H9 (cell line): Measurements from ENCODE around the gene PHF21B. TPM values are rescaled to one million over a fixed set of nuclear protein-coding genes. Genes with fewer than 3 reads are reported as not detected.

Experiments used
- DNase-seq: peaks from one replicate; pipeline ENCODE4 v3.0.0-alpha.2; 2017
- H2AFZ ChIP-seq: one replicate; pipeline ENCODE4 v1.6.1; 2013; ENCODE audit warnings: mild to moderate bottlenecking, low read length, control low read depth, moderate library complexity
- H2AK5ac ChIP-seq: 2 replicates; pipeline ENCODE4 v1.6.1; 2013; ENCODE audit warnings: low read length, control low read depth, mixed read lengths; ENCODE audit not compliant: insufficient read length
- H2BK120ac ChIP-seq: one replicate; pipeline ENCODE4 v1.6.1; 2013; ENCODE audit warnings: low read depth, mild to moderate bottlenecking, low read length, control low read depth, inconsistent platforms; ENCODE audit not compliant: poor library complexity, severe bottlenecking
- H2BK12ac ChIP-seq: 2 replicates; pipeline ENCODE4 v1.6.1; 2013; ENCODE audit warnings: low read length, control low read depth, mixed read lengths, low read depth; ENCODE audit not compliant: insufficient read length
- H2BK15ac ChIP-seq: 2 replicates; pipeline ENCODE4 v1.6.1; 2013; ENCODE audit warnings: low read depth, low read length, control low read depth
- H2BK20ac ChIP-seq: one replicate; pipeline ENCODE4 v1.6.1; 2013; ENCODE audit warnings: low read depth, mild to moderate bottlenecking, low read length, control low read depth, inconsistent platforms; ENCODE audit not compliant: poor library complexity, severe bottlenecking
- H2BK5ac ChIP-seq: 2 replicates; pipeline ENCODE4 v1.6.1; 2013; ENCODE audit warnings: low read length, control low read depth, mixed read lengths; ENCODE audit not compliant: insufficient read length
- H3K14ac ChIP-seq: 2 replicates; pipeline ENCODE4 v1.6.1; 2013; ENCODE audit warnings: low read length, control low read depth; ENCODE audit not compliant: insufficient read depth
- H3K18ac ChIP-seq: 2 replicates; pipeline ENCODE4 v1.6.1; 2013; ENCODE audit warnings: low read depth, mild to moderate bottlenecking, mixed read lengths, low read length, control low read depth; ENCODE audit not compliant: insufficient read length
- H3K23ac ChIP-seq: 2 replicates; pipeline ENCODE4 v1.6.1; 2013; ENCODE audit warnings: low read length, control low read depth, mixed read lengths, low read depth; ENCODE audit not compliant: insufficient read length
- H3K23me2 ChIP-seq: 2 replicates; pipeline ENCODE4 v1.6.1; 2013; ENCODE audit warnings: low read depth, mild to moderate bottlenecking, mixed read lengths, low read length, control low read depth; ENCODE audit not compliant: insufficient read length, poor library complexity, severe bottlenecking
- H3K27ac ChIP-seq: 2 replicates; pipeline ENCODE4 v1.5.1; 2013; ENCODE audit warnings: low read length, control low read depth, mixed read lengths, low read depth; ENCODE audit not compliant: insufficient read length
- H3K27me3 ChIP-seq: 2 replicates; pipeline ENCODE4 v1.6.1; 2013; ENCODE audit warnings: low read length, control low read depth, inconsistent platforms; ENCODE audit not compliant: insufficient read depth
- H3K4ac ChIP-seq: 2 replicates; pipeline ENCODE4 v1.6.1; 2013; ENCODE audit warnings: low read depth, mild to moderate bottlenecking, control low read depth, inconsistent platforms, low read length, moderate library complexity
- H3K4me1 ChIP-seq: 2 replicates; pipeline ENCODE4 v1.6.1; 2013; ENCODE audit warnings: low read length, control low read depth, inconsistent platforms; ENCODE audit not compliant: insufficient read depth
- H3K4me2 ChIP-seq: 2 replicates; pipeline ENCODE4 v1.6.1; 2013; ENCODE audit warnings: low read length, control low read depth, mixed read lengths; ENCODE audit not compliant: insufficient read length, insufficient read depth
- H3K56ac ChIP-seq: 2 replicates; pipeline ENCODE4 v1.6.1; 2013; ENCODE audit warnings: low read depth, mild to moderate bottlenecking, mixed read lengths, low read length, control low read depth; ENCODE audit not compliant: insufficient read length
- H3K79me1 ChIP-seq: 2 replicates; pipeline ENCODE4 v1.6.1; 2013; ENCODE audit warnings: low read depth, mild to moderate bottlenecking, moderate library complexity, low read length, control low read depth, inconsistent platforms; ENCODE audit not compliant: insufficient read depth, poor library complexity, severe bottlenecking
- H3K79me2 ChIP-seq: 2 replicates; pipeline ENCODE4 v1.6.1; 2013; ENCODE audit warnings: low read length, control low read depth, inconsistent platforms; ENCODE audit not compliant: insufficient read depth
- H3K9ac ChIP-seq: 2 replicates; pipeline ENCODE4 v1.6.1; 2013; ENCODE audit warnings: low read length, control low read depth, mixed read lengths; ENCODE audit not compliant: insufficient read length; ENCODE audit errors: extremely low read depth
- H3K9me3 ChIP-seq: one replicate; pipeline ENCODE4 v1.6.1; 2013; ENCODE audit warnings: low read depth, low read length, inconsistent platforms; ENCODE audit not compliant: control insufficient read depth
- H3T11ph ChIP-seq: one replicate; pipeline ENCODE4 v1.6.1; 2013; ENCODE audit warnings: mild to moderate bottlenecking, low read length, control low read depth, inconsistent platforms
- H4K20me1 ChIP-seq: one replicate; pipeline ENCODE4 v1.6.1; 2013; ENCODE audit not compliant: control insufficient read depth, insufficient read length, insufficient read depth
- H4K5ac ChIP-seq: 2 replicates; pipeline ENCODE4 v1.6.1; 2013; ENCODE audit warnings: low read depth, mild to moderate bottlenecking, mixed read lengths, low read length, control low read depth; ENCODE audit not compliant: insufficient read length
- H4K8ac ChIP-seq: replicated peaks from 2 replicates; pipeline ENCODE4 v1.6.1; 2013; ENCODE audit warnings: low read length, control low read depth, mixed read lengths, low read depth; ENCODE audit not compliant: insufficient read length
- H4K91ac ChIP-seq: 2 replicates; pipeline ENCODE4 v1.6.1; 2013; ENCODE audit warnings: low read depth, mild to moderate bottlenecking, moderate library complexity, mixed read lengths, low read length, control low read depth; ENCODE audit not compliant: insufficient read length
- H3K27ac Mint-ChIP-seq, 3 experiments: 2 replicates in 2 of 3; 3 replicates in 1 of 3; pipeline ENCODE4 v1.8.0; 2020 to 2021; ENCODE audit warnings: mixed read lengths in 3 of 3, mild to moderate bottlenecking in 1 of 3, moderate library complexity in 1 of 3
- H3K27me3 Mint-ChIP-seq: 2 replicates; pipeline ENCODE4 v1.8.0; 2021; ENCODE audit warnings: low read depth, mild to moderate bottlenecking, moderate library complexity, mixed read lengths
- H3K36me3 Mint-ChIP-seq, 3 experiments: 2 replicates in 2 of 3; 3 replicates in 1 of 3; pipeline ENCODE4 v1.8.0; 2020 to 2021; ENCODE audit warnings: low read depth in 3 of 3, mixed read lengths in 3 of 3; ENCODE audit not compliant: insufficient read depth in 1 of 3
- H3K4me1 Mint-ChIP-seq, 2 experiments: 2 replicates each; pipeline ENCODE4 v1.8.0; 2020; ENCODE audit warnings: mixed read lengths in 2 of 2
- H3K4me3 Mint-ChIP-seq, 2 experiments: 2 replicates in 1 of 2; 3 replicates in 1 of 2; pipeline ENCODE4 v1.8.0; 2020 to 2021; ENCODE audit warnings: mild to moderate bottlenecking in 2 of 2, mixed read lengths in 2 of 2, moderate library complexity in 1 of 2
- H3K9me3 Mint-ChIP-seq, 2 experiments: 2 replicates in 1 of 2; 3 replicates in 1 of 2; pipeline ENCODE4 v1.8.0; 2020; ENCODE audit warnings: mild to moderate bottlenecking in 2 of 2, mixed read lengths in 2 of 2, moderate library complexity in 1 of 2
- WGBS: extraction: QIAGEN DNeasy Blood & Tissue Kit; methylation state at CpG from one replicate; pipeline ENCODE4 v1.1.7; 2013; ENCODE audit warnings: missing lambda C conversion rate, low lambda C conversion rate, mixed read lengths; ENCODE audit not compliant: insufficient read length; ENCODE audit errors: extremely low coverage; 5-methylcytosine and 5-hydroxymethylcytosine counted together
- total RNA-seq: library from RNA; stranded (reverse); gene quantifications from 2 replicates; pipeline ENCODE4 v1.2.1, GENCODE V29; 2021
- TF ChIP-seq, protein P1 (sequence below): fragments of 200-600 bp; sonication (generic); conservative IDR thresholded peaks from 3 replicates; pipeline ENCODE4 v1.8.0; 2021; ENCODE audit warnings: antibody characterized with exemption, mild to moderate bottlenecking

The PHF21B gene
- total RNA-seq, 1 experiment from 2014 or later = 60.3 TPM

DNA sequence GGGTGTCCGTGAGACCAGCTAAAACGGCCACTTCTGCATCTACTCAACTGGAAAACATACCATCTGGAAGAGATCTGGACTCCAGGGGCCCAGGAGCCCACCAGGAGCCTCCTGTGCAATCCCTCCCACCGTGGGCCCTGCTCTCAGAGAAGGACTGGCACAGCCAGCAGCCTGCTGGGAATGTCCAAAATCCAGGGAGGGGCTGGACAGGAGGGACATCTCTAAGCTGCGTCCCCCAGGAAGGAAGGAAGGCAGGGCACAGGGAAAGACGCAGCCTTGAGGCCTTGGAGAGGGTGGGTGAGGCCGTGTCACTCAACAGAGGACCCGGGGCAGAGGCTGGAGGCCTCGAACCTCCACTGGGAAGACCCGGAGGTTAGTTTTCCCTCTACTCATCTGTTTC lies 78.0 kb downstream of the PHF21B start:
- Histone ChIP-seq H3K4me1 (no peaks in the 10 kb centered on the region), H3K14ac (no peak overlapping the region), H4K91ac (no peak overlapping the region), H3K27ac (no peak overlapping the region), H2BK12ac (no peak overlapping the region), H3K23ac (no peak overlapping the region), H2AFZ (no peak overlapping the region), H3K79me1 (no peaks in the 10 kb centered on the region), H2BK20ac (no peak overlapping the region), H2AK5ac (no peak overlapping the region), H3K56ac (no peak overlapping the region), H2BK120ac (no peak overlapping the region), H4K5ac (no peak overlapping the region), H3K9me3 (no peaks in the 10 kb centered on the region), H2BK15ac (no peak overlapping the region), H3K18ac (no peak overlapping the region), H4K20me1 (no peaks in the 10 kb centered on the region), H3K4ac (no peak overlapping the region), H3K9ac (no peak overlapping the region), H4K8ac (no peak overlapping the region), H3K23me2 (no peaks in the 10 kb centered on the region), H3K27me3 (no peaks in the 10 kb centered on the region), H3K4me2 (no peak overlapping the region), H3K79me2 (no peaks in the 10 kb centered on the region), H2BK5ac (no peak overlapping the region), H3T11ph (no peak overlapping the region)
- H3K4me3 Mint-ChIP-seq = no peak overlapping the region
- TF ChIP-seq, protein P1, sequence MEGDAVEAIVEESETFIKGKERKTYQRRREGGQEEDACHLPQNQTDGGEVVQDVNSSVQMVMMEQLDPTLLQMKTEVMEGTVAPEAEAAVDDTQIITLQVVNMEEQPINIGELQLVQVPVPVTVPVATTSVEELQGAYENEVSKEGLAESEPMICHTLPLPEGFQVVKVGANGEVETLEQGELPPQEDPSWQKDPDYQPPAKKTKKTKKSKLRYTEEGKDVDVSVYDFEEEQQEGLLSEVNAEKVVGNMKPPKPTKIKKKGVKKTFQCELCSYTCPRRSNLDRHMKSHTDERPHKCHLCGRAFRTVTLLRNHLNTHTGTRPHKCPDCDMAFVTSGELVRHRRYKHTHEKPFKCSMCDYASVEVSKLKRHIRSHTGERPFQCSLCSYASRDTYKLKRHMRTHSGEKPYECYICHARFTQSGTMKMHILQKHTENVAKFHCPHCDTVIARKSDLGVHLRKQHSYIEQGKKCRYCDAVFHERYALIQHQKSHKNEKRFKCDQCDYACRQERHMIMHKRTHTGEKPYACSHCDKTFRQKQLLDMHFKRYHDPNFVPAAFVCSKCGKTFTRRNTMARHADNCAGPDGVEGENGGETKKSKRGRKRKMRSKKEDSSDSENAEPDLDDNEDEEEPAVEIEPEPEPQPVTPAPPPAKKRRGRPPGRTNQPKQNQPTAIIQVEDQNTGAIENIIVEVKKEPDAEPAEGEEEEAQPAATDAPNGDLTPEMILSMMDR = no peak
- WGBS = no CpG with 5 or more reads among the region's 9 CpGs
- DNase-seq = no peak
- peak overlapping the region; percentile 23 to 87 (median 55); a peak in 2 of 7 replicates for H3K27ac Mint-ChIP-seq
- H3K27me3 Mint-ChIP-seq = no peaks in the 10 kb centered on the region
- H3K4me1 Mint-ChIP-seq = peaks cover 5 to 19% of the 10 kb centered on the region in 2 experiments; a peak in 2 of 4 replicates
- no peaks in the 10 kb centered on the region for H3K9me3 Mint-ChIP-seq
- peaks cover 13 to 30% (median 22%) of the 10 kb centered on the region in 3 experiments for H3K36me3 Mint-ChIP-seq
